Neural progenitor cell (in vitro differentiated cells): ENCODE measurements around the gene TGM5. TPM values are rescaled to one million over a fixed set of nuclear protein-coding genes. Genes with fewer than 3 reads are reported as not detected.

ENCODE experiments used
- DNase-seq: peaks from one replicate; pipeline ENCODE4 v3.0.0-alpha.2; 2016; ENCODE audit warnings: low spot score
- H2AFZ ChIP-seq: fragments of 200-600 bp; sonication (generic); replicated peaks from 2 replicates; pipeline ENCODE4 v1.6.1; 2016; ENCODE audit warnings: antibody characterized with exemption
- H3F3A ChIP-seq: fragments of 200-600 bp; sonication (generic); 2 replicates; pipeline ENCODE4 v1.6.1; 2016; ENCODE audit warnings: antibody characterized with exemption, low read depth
- H3K27ac ChIP-seq: fragments of 200-600 bp; sonication (generic); 2 replicates; pipeline ENCODE4 v1.5.1; 2016; ENCODE audit warnings: mild to moderate bottlenecking
- H3K27me3 ChIP-seq: fragments of 200-600 bp; sonication (generic); 2 replicates; pipeline ENCODE4 v1.6.1; 2016; ENCODE audit warnings: mild to moderate bottlenecking, moderate library complexity
- H3K36me3 ChIP-seq: fragments of 200-600 bp; sonication (generic); 2 replicates; pipeline ENCODE4 v1.5.1; 2016
- H3K4me1 ChIP-seq: fragments of 200-600 bp; sonication (generic); 2 replicates; pipeline ENCODE4 v1.6.1; 2016; ENCODE audit warnings: mixed run types
- H3K4me2 ChIP-seq: fragments of 200-600 bp; sonication (generic); 2 replicates; pipeline ENCODE4 v1.6.1; 2016
- H3K4me3 ChIP-seq: fragments of 200-600 bp; sonication (generic); 2 replicates; pipeline ENCODE4 v1.5.1; 2016
- H3K79me2 ChIP-seq: fragments of 200-600 bp; sonication (generic); 2 replicates; pipeline ENCODE4 v1.6.1; 2016; ENCODE audit warnings: low read depth
- H3K9ac ChIP-seq: fragments of 200-600 bp; sonication (generic); 2 replicates; pipeline ENCODE4 v1.6.1; 2016
- H3K9me3 ChIP-seq: fragments of 200-600 bp; sonication (generic); 2 replicates; pipeline ENCODE4 v1.5.1; 2016; ENCODE audit warnings: low read depth
- H4K20me1 ChIP-seq: fragments of 200-600 bp; sonication (generic); 2 replicates; pipeline ENCODE4 v1.6.1; 2016; ENCODE audit warnings: low read depth
- H3K27ac Mint-ChIP-seq: 3 replicates; pipeline ENCODE4 v1.8.0; 2021; ENCODE audit warnings: mixed read lengths
- H3K27me3 Mint-ChIP-seq: 2 replicates; pipeline ENCODE4 v1.8.0; 2022; ENCODE audit warnings: low read depth, mild to moderate bottlenecking, inconsistent platforms, moderate library complexity, mixed read lengths; ENCODE audit not compliant: insufficient read depth
- H3K36me3 Mint-ChIP-seq: 3 replicates; pipeline ENCODE4 v1.8.0; 2021; ENCODE audit warnings: mixed read lengths
- H3K4me1 Mint-ChIP-seq: 3 replicates; pipeline ENCODE4 v1.8.0; 2021; ENCODE audit warnings: mixed read lengths
- H3K4me3 Mint-ChIP-seq: 3 replicates; pipeline ENCODE4 v1.8.0; 2021; ENCODE audit warnings: mild to moderate bottlenecking, moderate library complexity, mixed read lengths
- H3K9me3 Mint-ChIP-seq: 3 replicates; pipeline ENCODE4 v1.8.0; 2020; ENCODE audit warnings: mixed read lengths
- EZH2 ChIP-seq: fragments of 200-600 bp; sonication (generic); IDR thresholded peaks from 2 replicates; pipeline ENCODE4 v1.6.1; 2017; ENCODE audit warnings: antibody characterized with exemption, mild to moderate bottlenecking, moderate library complexity
- EZH2phosphoT487 ChIP-seq: fragments of 200-600 bp; sonication (generic); IDR thresholded peaks from 2 replicates; pipeline ENCODE4 v1.6.1; 2017; ENCODE audit warnings: antibody characterized with exemption
- small RNA-seq: library from RNA; depleted of rRNA; stranded (forward); fragments of <200 nt; gene quantifications from one replicate; pipeline ENCODE3, GENCODE V24; 2015
- total RNA-seq: library from RNA; depleted of rRNA; stranded (reverse); fragments of >200 nt; gene quantifications from 2 replicates; pipeline ENCODE4 v1.2.3, GENCODE V29; 2015; ENCODE audit warnings: low replicate concordance
- TF ChIP-seq, protein P1 (sequence below): fragments of 200-600 bp; sonication (generic); IDR thresholded peaks from 2 replicates; pipeline ENCODE4 v1.5.1; 2017; ENCODE audit warnings: antibody characterized with exemption, mild to moderate bottlenecking

The TGM5 gene
- total RNA-seq, 1 donor from 2014 or later = not detected

DNA sequence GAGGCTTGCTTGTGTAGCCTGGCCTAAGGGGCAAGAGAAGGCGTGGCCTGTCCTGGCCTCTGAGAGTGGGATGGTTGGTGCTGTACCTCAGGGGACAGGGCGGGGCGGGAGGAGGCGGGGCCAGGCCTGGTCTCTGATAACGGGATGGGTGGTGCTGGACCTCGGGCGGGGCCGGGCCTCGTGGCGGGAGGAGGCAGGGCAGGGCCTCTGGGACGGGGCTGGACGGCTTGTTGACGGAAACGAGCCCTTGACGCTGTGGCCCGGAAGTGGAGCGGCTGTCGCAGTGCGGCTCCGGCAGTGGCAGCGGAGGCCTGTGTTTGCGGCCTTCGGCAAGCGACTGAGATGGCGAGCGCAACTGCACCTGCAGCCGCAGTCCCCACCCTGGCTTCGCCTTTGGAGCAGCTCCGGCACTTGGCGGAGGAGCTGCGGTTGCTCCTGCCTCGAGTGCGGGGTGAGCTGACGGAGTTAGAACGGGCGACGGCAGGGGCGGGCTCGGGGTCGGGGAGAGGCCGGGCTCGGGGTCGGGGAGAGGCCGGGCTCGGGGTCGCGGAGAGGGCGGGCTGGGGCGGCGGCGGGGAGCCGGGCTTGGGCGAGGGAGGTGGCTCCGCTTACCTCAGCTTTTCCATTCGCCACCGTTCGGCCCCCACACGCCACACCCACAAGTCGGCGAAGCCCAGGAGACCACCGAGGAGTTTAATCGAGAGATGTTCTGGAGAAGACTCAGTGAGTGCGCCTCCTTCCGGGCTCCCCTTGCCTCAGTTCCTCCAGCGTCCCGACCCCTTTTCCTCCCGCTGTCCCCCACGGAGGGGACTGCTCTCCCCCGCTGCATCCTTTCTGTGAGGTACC is 81.3 kb downstream of the TGM5 start, which contains the start of gene CCNDBP1:
Gene CCNDBP1 (plus strand): TSS at position 247 of the 846 bp plus-strand sequence. CDS start 96 bp downstream, at position 343.
- Mint-ChIP-seq H3K36me3 (no peaks in the 10 kb centered on the region), H3K27ac (peak within 1 kb of the TSS; percentile 78), H3K4me3 (peak within 1 kb of the TSS; percentile 96), H3K27me3 (no peaks in the 10 kb centered on the region), H3K9me3 (no peaks in the 10 kb centered on the region), H3K4me1 (peaks cover 9% of the 10 kb centered on the region)
- no peaks in the 10 kb centered on the region for H3K36me3 ChIP-seq
- TF ChIP-seq, protein P1, sequence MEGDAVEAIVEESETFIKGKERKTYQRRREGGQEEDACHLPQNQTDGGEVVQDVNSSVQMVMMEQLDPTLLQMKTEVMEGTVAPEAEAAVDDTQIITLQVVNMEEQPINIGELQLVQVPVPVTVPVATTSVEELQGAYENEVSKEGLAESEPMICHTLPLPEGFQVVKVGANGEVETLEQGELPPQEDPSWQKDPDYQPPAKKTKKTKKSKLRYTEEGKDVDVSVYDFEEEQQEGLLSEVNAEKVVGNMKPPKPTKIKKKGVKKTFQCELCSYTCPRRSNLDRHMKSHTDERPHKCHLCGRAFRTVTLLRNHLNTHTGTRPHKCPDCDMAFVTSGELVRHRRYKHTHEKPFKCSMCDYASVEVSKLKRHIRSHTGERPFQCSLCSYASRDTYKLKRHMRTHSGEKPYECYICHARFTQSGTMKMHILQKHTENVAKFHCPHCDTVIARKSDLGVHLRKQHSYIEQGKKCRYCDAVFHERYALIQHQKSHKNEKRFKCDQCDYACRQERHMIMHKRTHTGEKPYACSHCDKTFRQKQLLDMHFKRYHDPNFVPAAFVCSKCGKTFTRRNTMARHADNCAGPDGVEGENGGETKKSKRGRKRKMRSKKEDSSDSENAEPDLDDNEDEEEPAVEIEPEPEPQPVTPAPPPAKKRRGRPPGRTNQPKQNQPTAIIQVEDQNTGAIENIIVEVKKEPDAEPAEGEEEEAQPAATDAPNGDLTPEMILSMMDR = peak; percentile 62
- TF ChIP-seq EZH2phosphoT487 (no peak), EZH2 (peak; percentile 38)
- peaks cover 20% of the 10 kb centered on the region for H3F3A ChIP-seq
- peak within 1 kb of the TSS; percentile 77 for H3K27ac ChIP-seq
- no peaks in the 10 kb centered on the region for H3K27me3 ChIP-seq
- H4K20me1 ChIP-seq = peaks cover 3% of the 10 kb centered on the region
- peaks cover 16% of the 10 kb centered on the region for H3K79me2 ChIP-seq
- peak within 1 kb of the TSS; percentile 81 for H3K4me3 ChIP-seq
- peaks cover 4% of the 10 kb centered on the region for H3K4me1 ChIP-seq
- peak within 1 kb of the TSS; percentile 71 for H3K9ac ChIP-seq
- H2AFZ ChIP-seq = peak within 1 kb of the TSS; percentile 98
- peak within 1 kb of the TSS; percentile 78 for H3K4me2 ChIP-seq
- H3K9me3 ChIP-seq = no peaks in the 10 kb centered on the region
- DNase-seq = peak; percentile 97

- peak overlapping the region; percentile 71 for H3K4me2 ChIP-seq
Measured at GRCh38 chr15:43184407-43185124, 82.2 kb downstream of the TGM5 start.

GRCh38 chr15:43183270-43183669 is 83.5 kb downstream of the TGM5 start:
- no peaks in the 10 kb centered on the region for H3K36me3 Mint-ChIP-seq
- H3K4me3 Mint-ChIP-seq = no peak overlapping the region
- peaks cover 4% of the 10 kb centered on the region for H3K4me1 ChIP-seq
- H3K4me3 ChIP-seq = no peak overlapping the region
- TF ChIP-seq, protein P1 = no peak
- TF ChIP-seq EZH2phosphoT487 = no peak
- no peak for TF ChIP-seq EZH2
- no peak overlapping the region for H3K4me2 ChIP-seq
- H3K27ac ChIP-seq = no peak overlapping the region
- no peaks in the 10 kb centered on the region for H3K27me3 ChIP-seq
- H3K79me2 ChIP-seq = peaks cover 16% of the 10 kb centered on the region
- H3K4me1 Mint-ChIP-seq = peaks cover 9% of the 10 kb centered on the region
- H3K9me3 Mint-ChIP-seq = no peaks in the 10 kb centered on the region
- peaks cover 3% of the 10 kb centered on the region for H4K20me1 ChIP-seq
- H3K36me3 ChIP-seq = no peaks in the 10 kb centered on the region
- peaks cover 20% of the 10 kb centered on the region for H3F3A ChIP-seq
- no peak overlapping the region for H2AFZ ChIP-seq
- no peak overlapping the region for H3K27ac Mint-ChIP-seq
- H3K27me3 Mint-ChIP-seq = no peaks in the 10 kb centered on the region
- no peaks in the 10 kb centered on the region for H3K9me3 ChIP-seq
- DNase-seq = no peak
- no peak overlapping the region for H3K9ac ChIP-seq

More at GRCh38 chr15:43184407-43185124, 82.2 kb downstream of the TGM5 start:
- no peaks in the 10 kb centered on the region for H3K36me3 ChIP-seq
- DNase-seq = no peak
- H3K4me3 Mint-ChIP-seq = peak overlapping the region; percentile 96
- no peaks in the 10 kb centered on the region for H3K9me3 ChIP-seq
- no peaks in the 10 kb centered on the region for H3K27me3 ChIP-seq
- no peak overlapping the region for H3K27ac ChIP-seq
- peak overlapping the region; percentile 81 for H3K4me3 ChIP-seq
- no peaks in the 10 kb centered on the region for H3K9me3 Mint-ChIP-seq
- peaks cover 9% of the 10 kb centered on the region for H3K4me1 Mint-ChIP-seq
- H3K9ac ChIP-seq = no peak overlapping the region
- H4K20me1 ChIP-seq = peaks cover 3% of the 10 kb centered on the region
- H3F3A ChIP-seq = peaks cover 20% of the 10 kb centered on the region
- H3K79me2 ChIP-seq = peaks cover 16% of the 10 kb centered on the region
- no peak overlapping the region for H3K27ac Mint-ChIP-seq
- peaks cover 4% of the 10 kb centered on the region for H3K4me1 ChIP-seq
- H3K36me3 Mint-ChIP-seq = no peaks in the 10 kb centered on the region
- no peak for TF ChIP-seq EZH2phosphoT487
- TF ChIP-seq, protein P1 = no peak
- no peak for TF ChIP-seq EZH2
- no peaks in the 10 kb centered on the region for H3K27me3 Mint-ChIP-seq
- peak overlapping the region; percentile 78 for H2AFZ ChIP-seq

Small RNA genes within 50 kb of the gene (small RNA-seq; reads per million reads assigned to genes)
- not detected for gene RF00019

Other genes starting within 250 kb of the TGM5 start
- 26.0 and 33.2 TPM in 2 replicates for gene UBR1, start 160.9 kb downstream of the TGM5 start, total RNA-seq
- 6.9 and 11.9 TPM in 2 replicates for gene TMEM62, start 133.3 kb downstream of the TGM5 start, total RNA-seq
- 43.1 and 44.3 TPM in 2 replicates for gene CCNDBP1, start 81.5 kb downstream of the TGM5 start, total RNA-seq
- gene EPB42, start 45.9 kb downstream of the TGM5 start, total RNA-seq = not detected in 2 replicates
- not detected in 2 replicates for gene TGM7, start 35.3 kb upstream of the TGM5 start, total RNA-seq
- gene LCMT2, start 63.6 kb upstream of the TGM5 start, total RNA-seq = 14.2 and 14.6 TPM in 2 replicates
- 27.1 and 44.6 TPM in 2 replicates for gene ZSCAN29, start 104.1 kb upstream of the TGM5 start, total RNA-seq
- 14.1 and 15.6 TPM in 2 replicates for gene TUBGCP4, start 104.2 kb upstream of the TGM5 start, total RNA-seq
- gene TP53BP1, start 226.2 kb upstream of the TGM5 start, total RNA-seq = 66.5 and 73.5 TPM in 2 replicates